HS-27A (cell line): ENCODE data around the gene OTX1.

Experiments used
- DNase-seq: peaks from one replicate; pipeline ENCODE4 v3.0.0-alpha.2; 2012; ENCODE audit warnings: low read depth, missing footprints

OTX1 gene

GRCh38 chr2:63047321-63048279 lies 3.0 kb upstream of the OTX1 start:
- no peak for DNase-seq

GRCh38 chr2:63048367-63049171 lies 2.1 kb upstream of the OTX1 start:
- no peak for DNase-seq

- DNase-seq = no peak
Observed at GRCh38 chr2:63049211-63049969, 1.2 kb upstream of the OTX1 start.

GRCh38 chr2:63049970-63050333 lies 678 bp upstream of the OTX1 start:
- DNase-seq = no peak

GRCh38 chr2:63051042-63051794 lies 588 bp downstream of the OTX1 start:
- no peak for DNase-seq

GRCh38 chr2:63051795-63052333 lies 1.2 kb downstream of the OTX1 start:
- DNase-seq = no peak

GRCh38 chr2:63052411-63053080 lies 1.9 kb downstream of the OTX1 start:
- no peak for DNase-seq

GRCh38 chr2:63053081-63053888 lies 2.7 kb downstream of the OTX1 start:
- DNase-seq = no peak

- DNase-seq = no peak
Observed at GRCh38 chr2:63053889-63054602, 3.4 kb downstream of the OTX1 start.

- DNase-seq = no peak
Observed at GRCh38 chr2:63054841-63055225, 4.2 kb downstream of the OTX1 start.

GRCh38 chr2:63055226-63056106 lies 4.8 kb downstream of the OTX1 start:
- DNase-seq = no peak

GRCh38 chr2:63056107-63057050 lies 5.7 kb downstream of the OTX1 start:
- DNase-seq = no peak

- no peak for DNase-seq
Observed at GRCh38 chr2:63057249-63058143, 6.9 kb downstream of the OTX1 start.

GRCh38 chr2:63058144-63058920 lies 7.7 kb downstream of the OTX1 start:
- DNase-seq = no peak
